HepG2 (cell line): ENCODE measurements around the gene TMEM231.

Experiments used
- ARNT ChIP-seq: fragments of 450-650 bp; IDR thresholded peaks from 2 replicates; pipeline ENCODE4 v1.6.1; 2017
- CREB1 ChIP-seq, 2 experiments: fragments of 450-650 bp in 1 of 2; IDR thresholded peaks; 2 replicates each; pipeline ENCODE4 v1.6.1; 2016 to 2017; ENCODE audit warnings: control low read depth in 1 of 2, mild to moderate bottlenecking in 1 of 2, missing compliant biosample characterization in 1 of 2, missing genetic modification characterization in 1 of 2
- EHMT2 ChIP-seq: fragments of 200-600 bp; sonication (generic); IDR thresholded peaks from 2 replicates; pipeline ENCODE4 v1.7.0; 2017; ENCODE audit warnings: antibody characterized with exemption, low read depth, low read length, borderline replicate concordance
- PHB2 ChIP-seq: fragments of 450-650 bp; IDR thresholded peaks from 2 replicates; pipeline ENCODE4 v1.6.1; 2018; ENCODE audit not compliant: partially characterized antibody
- POLR2AphosphoS5 ChIP-seq: IDR thresholded peaks from 2 replicates; pipeline ENCODE4 v1.6.1; 2012; ENCODE audit warnings: low read depth, low read length
- ZBTB2 ChIP-seq: sonication (generic); formaldehyde crosslinking; IDR thresholded peaks from 2 replicates; pipeline ENCODE4 v1.8.0; 2022; ENCODE audit warnings: low read depth, missing genetic modification reagents
- ZNF253 ChIP-seq: sonication (generic); formaldehyde crosslinking; IDR thresholded peaks from 2 replicates; pipeline ENCODE4 v1.8.0; 2022; ENCODE audit warnings: mild to moderate bottlenecking, missing genetic modification reagents, borderline replicate concordance
- ZSCAN29 ChIP-seq: sonication (generic); formaldehyde crosslinking; conservative IDR thresholded peaks from 2 replicates; pipeline ENCODE4 v1.4.0; 2020; ENCODE audit warnings: mild to moderate bottlenecking, missing genetic modification reagents

DNA sequence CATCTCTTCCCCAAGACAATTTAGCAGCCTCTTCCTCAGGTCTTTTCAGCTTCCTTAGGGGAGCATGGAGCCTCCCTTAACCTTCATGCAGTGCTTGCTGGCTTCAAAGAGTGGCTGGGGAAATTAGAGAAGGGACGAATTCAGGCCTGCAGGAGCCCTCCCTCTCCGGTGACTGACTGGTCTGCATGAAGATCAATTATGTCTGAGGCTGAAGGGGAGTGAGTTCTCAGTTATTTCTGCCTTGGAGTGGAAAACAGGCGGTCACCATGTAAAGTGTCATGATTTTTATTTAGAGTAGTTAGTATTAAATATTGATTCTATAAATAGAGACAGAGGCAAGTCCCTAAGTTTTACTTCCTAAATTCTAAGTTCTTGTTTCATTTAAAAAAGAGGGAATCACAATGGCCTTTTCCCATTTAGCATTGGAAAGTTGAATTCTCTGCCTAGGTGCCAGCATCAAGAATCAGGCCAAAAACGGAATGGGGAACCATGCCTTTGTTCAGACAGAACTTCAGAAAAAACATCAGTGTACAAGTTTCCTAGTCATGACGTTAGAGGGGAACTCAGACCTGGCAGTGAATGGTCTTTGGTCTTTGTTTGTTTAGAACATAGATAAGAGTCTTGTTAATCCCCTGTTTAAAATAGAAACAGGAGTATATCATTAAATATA is 14.5 kb upstream of the TMEM231 start:
- no peak for TF ChIP-seq ZNF253 (CRISPR knock-in tag)
- TF ChIP-seq POLR2AphosphoS5 = no peak
- no peak for TF ChIP-seq ZSCAN29 (CRISPR knock-in tag)
- TF ChIP-seq EHMT2 = no peak
- TF ChIP-seq ARNT = no peak
- no peak for TF ChIP-seq PHB2
- no peak for TF ChIP-seq CREB1 (IDR thresholded peaks at IDR 0.05)
- no peak for TF ChIP-seq CREB1 (CRISPR knock-in tag; IDR thresholded peaks at IDR 0.05)
- no peak for TF ChIP-seq ZBTB2 (CRISPR knock-in tag)
